Endothelial cell of umbilical vein (primary cell): ENCODE measurements around the gene RNF157. TPM values are rescaled to one million over a fixed set of nuclear protein-coding genes. Genes with fewer than 3 reads are reported as not detected.

Source experiments
- BruUV-seq: library from RNA; stranded (reverse); fragments of 400-500 nt; replicated peaks from 2 replicates; lab custom pipeline; 2021; lab: Mats Ljungman, UMichigan
- CTCF ChIA-PET: fragments of 300-600, 350-600 bp; sonication (Branson Sonifier 250); formaldehyde crosslinking; loops from one replicate; lab custom pipeline; 2021; ENCODE audit warnings: antibody characterized with exemption, inconsistent platforms; lab: Charles Lee
- POLR2A ChIA-PET: fragments of 300-600, 350-600 bp; sonication (Branson Sonifier 250); formaldehyde crosslinking; loops from one replicate; lab custom pipeline; 2021; ENCODE audit warnings: antibody characterized with exemption, inconsistent platforms; lab: Charles Lee
- DNase-seq: peaks from one replicate; pipeline ENCODE4 v3.0.0-alpha.2; 2011; ENCODE audit warnings: low read depth, low spot score
- FAIRE-seq: peaks from 2 replicates; lab custom pipeline; 2011; peaks lifted over from hg19 to GRCh38; lab: Jason Lieb, UNC
- H2AFZ ChIP-seq: 2 replicates; pipeline ENCODE4 v1.6.0; 2012; ENCODE audit warnings: low read depth, low read length, control low read depth, inconsistent platforms
- H3K27ac ChIP-seq: 2 replicates; pipeline ENCODE4 v1.5.1; 2011; ENCODE audit warnings: low read depth, mild to moderate bottlenecking, control low read depth, low read length, moderate library complexity; ENCODE audit not compliant: insufficient read depth
- H3K27me3 ChIP-seq, 2 experiments: 2 replicates each; pipeline versions ENCODE4 v1.6.0 to v1.6.1; 2011; ENCODE audit warnings: low read length in 2 of 2, mixed read lengths in 1 of 2; ENCODE audit not compliant: control insufficient read depth in 2 of 2, insufficient read depth in 2 of 2
- H3K36me3 ChIP-seq, 2 experiments: 2 replicates in 1 of 2; 3 replicates in 1 of 2; pipeline ENCODE4 v1.5.1; 2011; ENCODE audit warnings: low read length in 2 of 2, mild to moderate bottlenecking in 1 of 2, moderate library complexity in 1 of 2; ENCODE audit not compliant: control insufficient read depth in 2 of 2, insufficient read depth in 2 of 2; ENCODE audit errors: extremely low read depth in 1 of 2
- H3K4me1 ChIP-seq: 3 replicates; pipeline ENCODE4 v1.5.1; 2011; ENCODE audit warnings: mild to moderate bottlenecking, low read length; ENCODE audit not compliant: control insufficient read depth, insufficient read depth; ENCODE audit errors: extremely low read depth
- H3K4me2 ChIP-seq: 2 replicates; pipeline ENCODE4 v1.6.1; 2011; ENCODE audit warnings: low read length, control low read depth, mixed read lengths; ENCODE audit not compliant: insufficient read depth
- H3K4me3 ChIP-seq, 3 experiments: fragments of 200-600 bp in 1 of 3; sonication (generic), shearing (Covaris generic) in 1 of 3; replicated peaks in 1 of 3; 2 replicates each; pipeline ENCODE4 v1.5.1; 2011 to 2016; ENCODE audit warnings: control low read depth in 3 of 3, low read length in 3 of 3, mild to moderate bottlenecking in 2 of 3, inconsistent platforms in 1 of 3, low read depth in 1 of 3, moderate library complexity in 1 of 3; ENCODE audit not compliant: insufficient read depth in 1 of 3
- H3K79me2 ChIP-seq: 2 replicates; pipeline ENCODE4 v1.6.0; 2012; ENCODE audit warnings: low read length, inconsistent platforms; ENCODE audit not compliant: control insufficient read depth, insufficient read depth
- H3K9ac ChIP-seq: replicated peaks from 2 replicates; pipeline ENCODE3; 2011; ENCODE audit warnings: low read length, control low read depth; ENCODE audit not compliant: insufficient read depth; ENCODE audit errors: extremely low read depth
- H3K9me1 ChIP-seq: replicated peaks from 3 replicates; pipeline ENCODE4 v1.6.0; 2011; ENCODE audit warnings: mild to moderate bottlenecking, low read length; ENCODE audit not compliant: control insufficient read depth, insufficient read depth; ENCODE audit errors: extremely low read depth
- H3K9me3 ChIP-seq: replicated peaks from 2 replicates; pipeline ENCODE4 v1.5.1; 2012; ENCODE audit warnings: low read length, inconsistent platforms; ENCODE audit not compliant: control insufficient read depth, insufficient read depth
- H4K20me1 ChIP-seq: replicated peaks from 2 replicates; pipeline ENCODE3; 2011; ENCODE audit warnings: mild to moderate bottlenecking, low read length; ENCODE audit not compliant: control insufficient read depth, insufficient read depth; ENCODE audit errors: extremely low read depth
- CTCF ChIP-seq, 2 donors: IDR thresholded peaks; 1 replicate in 1 of 2; 2 replicates in 1 of 2; pipeline ENCODE4 v1.5.1; 2011; ENCODE audit warnings: low read length in 2 of 2, mild to moderate bottlenecking in 2 of 2, moderate library complexity in 2 of 2, control low read depth in 1 of 2, inconsistent platforms in 1 of 2, low read depth in 1 of 2; ENCODE audit not compliant: insufficient read depth in 1 of 2; ENCODE audit errors: extremely low read depth in 1 of 2
- EZH2 ChIP-seq: IDR thresholded peaks from 2 replicates; pipeline ENCODE4 v1.6.1; 2012; ENCODE audit warnings: borderline replicate concordance, low read depth, mild to moderate bottlenecking, moderate library complexity, low read length, inconsistent platforms; ENCODE audit not compliant: severe bottlenecking
- FOS ChIP-seq: IDR thresholded peaks from 2 replicates; pipeline ENCODE4 v1.6.1; 2011; ENCODE audit warnings: mild to moderate bottlenecking, low read length, moderate library complexity, borderline replicate concordance; ENCODE audit not compliant: insufficient read depth
- GATA2 ChIP-seq: IDR thresholded peaks from 2 replicates; pipeline ENCODE4 v1.7.0; 2011; ENCODE audit warnings: low read depth, mild to moderate bottlenecking, moderate library complexity, mixed read lengths, low read length; ENCODE audit not compliant: insufficient read length, insufficient read depth
- JUN ChIP-seq: IDR thresholded peaks from 2 replicates; pipeline ENCODE4 v1.6.1; 2011; ENCODE audit warnings: borderline replicate concordance, low read depth; ENCODE audit not compliant: insufficient read length, insufficient read depth
- MYC ChIP-seq: IDR thresholded peaks from one replicate; pipeline ENCODE4 v1.6.1; 2011; ENCODE audit warnings: mild to moderate bottlenecking, low read depth, low read length
- POLR2A ChIP-seq: IDR thresholded peaks from 2 replicates; pipeline ENCODE4 v1.6.1; 2012; ENCODE audit warnings: low read depth, mild to moderate bottlenecking, control low read depth, low read length
- POLR2AphosphoS5 ChIP-seq: IDR thresholded peaks from 2 replicates; pipeline ENCODE4 v1.6.1; 2012; ENCODE audit warnings: low read depth, mild to moderate bottlenecking, control low read depth, low read length, moderate library complexity; ENCODE audit not compliant: insufficient read depth
- dilution Hi-C: fragments of 300-500 bp; cut with MboI; formaldehyde crosslinking; loops from one replicate; pipeline ENCODE4 v1.15.0; 2019; ENCODE audit warnings: low sequenced_read_pairs; ENCODE audit not compliant: extremely low pct_ligation_motif_present
- intact Hi-C: fragments of 100-400 bp; cut with micrococcal nuclease; formaldehyde crosslinking; loops from one replicate; pipeline ENCODE4 v1.10.0; 2022
- polyA plus RNA-seq, 4 experiments: library from polyadenylated mRNA; depleted of rRNA in 3 of 4; stranded (reverse) in 3 of 4; unstranded in 1 of 4; fragments of >200 nt; gene quantifications; 2 replicates each; pipeline versions ENCODE4 v1.2.1 to v1.2.3, GENCODE V29; 2011 to 2012; ENCODE audit warnings: missing spikeins in 1 of 4
- total RNA-seq: library from RNA; stranded (reverse); gene quantifications from 2 replicates; pipeline ENCODE4 v1.2.3, GENCODE V29; 2021
- TF ChIP-seq, protein P1 (sequence below): IDR thresholded peaks from 2 replicates; pipeline ENCODE4 v1.6.1; 2011; ENCODE audit not compliant: insufficient read depth, insufficient read length

RNF157 gene
- total and polyA plus RNA-seq, 2 donors (not counting 3 experiments of a cell fraction or from before 2014, with no cell fraction given): 0.07 to 0.86 TPM

GRCh38 chr17:76150712-76151622, 89.3 kb downstream of the RNF157 start:
- dilution Hi-C loops (no loop called here), intact Hi-C loops (no loop called here)
- no TSS peak for BruUV-seq
- no peak overlapping the region for H2AFZ ChIP-seq
- H3K36me3 ChIP-seq: no peaks in the 10 kb centered on the region
- TF ChIP-seq POLR2A (no peak), MYC (no peak), JUN (no peak), FOS (no peak), CTCF (IDR thresholded peaks at IDR 0.05; ENCODE audit: extremely low read depth in 1 of 2, insufficient read depth in 1 of 2, low read depth in 1 of 2, low read length in 2 of 2) (no peak), EZH2 (no peak), GATA2 (no peak), POLR2AphosphoS5 (no peak)
- TF ChIP-seq, protein P1, sequence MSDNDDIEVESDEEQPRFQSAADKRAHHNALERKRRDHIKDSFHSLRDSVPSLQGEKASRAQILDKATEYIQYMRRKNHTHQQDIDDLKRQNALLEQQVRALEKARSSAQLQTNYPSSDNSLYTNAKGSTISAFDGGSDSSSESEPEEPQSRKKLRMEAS: no peak
- no peak for DNase-seq
- H4K20me1 ChIP-seq: no peaks in the 10 kb centered on the region
- FAIRE-seq: no peak
- no peak overlapping the region for H3K4me3 ChIP-seq
- H3K9me1 ChIP-seq: no peaks in the 10 kb centered on the region
- CTCF ChIA-PET: interaction anchor here (0.8 to 3.7 kb wide), 8 partner anchors 13 to 129 kb away, joined by 3 to 17 read pairs (median 4); no protein-coding TSS in a partner anchor
- no peak overlapping the region for H3K9ac ChIP-seq
- peaks cover 1 to 6% of the 10 kb centered on the region in 2 experiments for H3K27me3 ChIP-seq
- no peaks in the 10 kb centered on the region for H3K9me3 ChIP-seq
- H3K4me2 ChIP-seq: no peak overlapping the region
- no peaks in the 10 kb centered on the region for H3K79me2 ChIP-seq
- POLR2A ChIA-PET: no interaction called here
- H3K27ac ChIP-seq: no peak overlapping the region
- H3K4me1 ChIP-seq: peaks cover 3% of the 10 kb centered on the region
